GM13977 (cell line): Measurements from ENCODE around the gene STRIT1.

Experiments used
- DNase-seq: peaks from one replicate; pipeline ENCODE4 v3.0.0; 2012; ENCODE audit warnings: low spot score
- in situ Hi-C: fragments of 300-500 bp; cut with MboI; formaldehyde crosslinking; loops from one replicate; pipeline ENCODE4 v1.12.0; 2022; ENCODE audit warnings: low sequenced_read_pairs, low pct_unique_long_range_greater_than_20kb, mixed read lengths, inconsistent platforms; ENCODE audit not compliant: unreplicated experiment
- TF ChIP-seq, protein P1 (sequence below): IDR thresholded peaks from 2 replicates; pipeline ENCODE4 v1.5.1; 2012; ENCODE audit warnings: mild to moderate bottlenecking, control low read depth; ENCODE audit not compliant: insufficient read depth; ENCODE audit errors: extremely low read depth, missing control alignments

The STRIT1 gene

DNA sequence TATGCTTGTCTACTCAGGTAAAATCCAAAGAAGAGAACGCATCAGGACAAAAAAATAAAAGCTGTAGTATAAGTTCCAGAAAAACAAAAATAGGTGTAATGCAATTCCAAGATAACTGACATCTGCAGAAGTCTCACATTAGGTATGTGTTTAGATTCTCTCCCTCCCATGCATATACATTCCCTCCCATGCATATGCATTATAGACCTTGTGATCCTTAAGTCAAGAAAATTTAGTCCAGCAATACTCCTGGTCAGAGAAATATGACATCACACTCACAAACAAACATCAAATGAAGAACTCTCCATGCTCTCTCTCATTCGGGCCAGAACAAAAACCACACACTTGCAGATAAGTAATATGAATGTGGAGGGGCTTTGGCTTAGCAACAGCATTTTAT, 25.3 kb upstream of the STRIT1 start:
- in situ Hi-C loops = no loop called here
- TF ChIP-seq, protein P1, sequence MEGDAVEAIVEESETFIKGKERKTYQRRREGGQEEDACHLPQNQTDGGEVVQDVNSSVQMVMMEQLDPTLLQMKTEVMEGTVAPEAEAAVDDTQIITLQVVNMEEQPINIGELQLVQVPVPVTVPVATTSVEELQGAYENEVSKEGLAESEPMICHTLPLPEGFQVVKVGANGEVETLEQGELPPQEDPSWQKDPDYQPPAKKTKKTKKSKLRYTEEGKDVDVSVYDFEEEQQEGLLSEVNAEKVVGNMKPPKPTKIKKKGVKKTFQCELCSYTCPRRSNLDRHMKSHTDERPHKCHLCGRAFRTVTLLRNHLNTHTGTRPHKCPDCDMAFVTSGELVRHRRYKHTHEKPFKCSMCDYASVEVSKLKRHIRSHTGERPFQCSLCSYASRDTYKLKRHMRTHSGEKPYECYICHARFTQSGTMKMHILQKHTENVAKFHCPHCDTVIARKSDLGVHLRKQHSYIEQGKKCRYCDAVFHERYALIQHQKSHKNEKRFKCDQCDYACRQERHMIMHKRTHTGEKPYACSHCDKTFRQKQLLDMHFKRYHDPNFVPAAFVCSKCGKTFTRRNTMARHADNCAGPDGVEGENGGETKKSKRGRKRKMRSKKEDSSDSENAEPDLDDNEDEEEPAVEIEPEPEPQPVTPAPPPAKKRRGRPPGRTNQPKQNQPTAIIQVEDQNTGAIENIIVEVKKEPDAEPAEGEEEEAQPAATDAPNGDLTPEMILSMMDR = no peak
- DNase-seq = no peak

DNA sequence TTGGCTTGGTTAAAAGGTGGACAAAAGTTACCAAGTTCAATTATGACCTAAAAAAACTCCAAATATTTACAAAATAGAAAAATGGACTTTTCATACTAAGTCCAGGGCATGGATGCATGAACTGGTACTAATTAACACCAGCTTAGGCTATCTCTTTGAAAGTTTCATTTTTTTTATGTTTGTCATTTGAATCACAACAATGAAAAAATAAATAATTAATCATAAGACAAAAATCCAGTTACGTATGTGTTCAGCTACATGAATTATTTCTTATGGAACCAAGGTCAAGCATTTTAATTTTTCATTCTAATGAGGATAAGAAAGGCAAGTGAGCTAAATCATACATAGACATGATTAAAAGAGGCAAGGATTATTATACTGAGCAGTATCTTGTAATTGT, 23.7 kb upstream of the STRIT1 start:
- TF ChIP-seq, protein P1 = no peak
- DNase-seq = no peak
- in situ Hi-C loops = no loop called here

DNA sequence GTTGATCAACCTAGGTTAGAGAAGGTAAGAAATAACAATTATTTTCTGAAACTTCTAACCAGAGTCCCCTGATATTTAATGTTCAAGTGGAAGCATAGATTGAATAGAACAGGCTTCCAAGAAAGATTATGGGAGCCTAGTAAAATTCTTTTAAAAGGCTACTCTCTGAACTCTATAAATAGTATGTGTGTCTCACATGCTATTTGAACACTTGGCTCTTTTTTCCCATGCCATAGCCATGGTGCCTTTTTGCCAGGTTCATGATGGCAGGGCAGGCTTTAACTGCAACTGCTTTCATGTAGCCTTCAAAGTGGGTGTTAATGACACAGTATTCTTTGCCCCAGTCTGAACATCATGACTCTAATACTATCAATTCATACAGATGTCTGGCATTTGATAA, 22.9 kb upstream of the STRIT1 start:
- in situ Hi-C loops = no loop called here
- no peak for DNase-seq
- TF ChIP-seq, protein P1 = no peak

DNA sequence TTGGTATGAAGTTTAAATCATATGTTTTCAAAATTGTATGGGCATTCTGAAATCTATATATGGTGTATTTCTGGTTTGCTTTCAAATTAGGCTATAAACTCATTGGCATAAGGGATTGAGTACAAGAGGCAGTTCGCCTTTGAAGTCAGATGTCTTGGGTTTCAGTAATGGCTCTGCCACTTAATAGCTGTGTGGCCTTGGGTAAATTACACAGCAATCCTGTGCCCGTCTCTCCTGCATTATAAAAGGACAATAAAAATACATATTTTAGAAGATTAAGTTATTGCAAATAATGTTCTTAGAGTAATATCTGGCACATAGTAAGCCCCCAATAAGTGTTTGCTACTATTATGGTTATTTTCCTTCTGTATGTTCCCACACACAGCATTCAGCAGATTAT, 20.4 kb upstream of the STRIT1 start:
- in situ Hi-C loops = no loop called here
- TF ChIP-seq, protein P1 = no peak
- DNase-seq = no peak

DNA sequence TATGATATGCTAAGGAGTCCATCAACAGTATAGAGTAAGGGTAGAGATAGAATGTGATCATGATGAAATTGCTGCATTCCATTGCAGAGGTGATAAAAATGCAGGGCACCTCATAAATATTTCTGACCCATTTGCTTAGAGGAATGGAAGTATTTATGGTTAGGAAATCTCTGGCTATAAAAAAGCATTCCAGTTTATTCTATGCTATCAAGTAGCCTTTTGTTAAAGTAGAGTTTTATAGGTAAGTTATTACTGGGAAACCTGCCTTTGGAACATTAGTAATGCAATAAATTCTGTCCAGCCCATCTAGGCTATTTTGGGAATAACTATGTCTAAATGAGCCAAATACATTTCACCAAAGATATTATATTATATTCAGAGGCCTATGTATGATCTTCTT, 19.8 kb upstream of the STRIT1 start:
- no peak for DNase-seq
- in situ Hi-C loops = no loop called here
- TF ChIP-seq, protein P1 = no peak

DNA sequence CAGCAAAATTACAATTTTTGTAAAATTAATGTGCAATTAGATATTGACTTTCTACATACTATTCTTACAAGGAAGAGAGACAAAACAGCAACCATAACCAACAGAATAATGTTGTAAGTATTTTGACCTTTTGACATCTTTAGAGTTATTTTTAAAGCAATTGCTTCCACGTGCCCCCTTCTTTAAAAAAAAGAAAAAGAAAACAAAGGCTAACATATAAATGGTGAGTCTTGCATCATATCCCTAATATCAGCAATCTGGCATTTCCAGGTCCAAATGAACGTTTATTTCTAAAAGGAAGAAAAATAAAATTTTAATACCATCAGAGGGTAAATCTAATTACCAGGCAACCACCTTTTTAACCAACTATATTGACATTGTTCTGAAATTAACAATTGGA, 19.3 kb upstream of the STRIT1 start:
- TF ChIP-seq, protein P1 = no peak
- DNase-seq = no peak
- in situ Hi-C loops = no loop called here

DNA sequence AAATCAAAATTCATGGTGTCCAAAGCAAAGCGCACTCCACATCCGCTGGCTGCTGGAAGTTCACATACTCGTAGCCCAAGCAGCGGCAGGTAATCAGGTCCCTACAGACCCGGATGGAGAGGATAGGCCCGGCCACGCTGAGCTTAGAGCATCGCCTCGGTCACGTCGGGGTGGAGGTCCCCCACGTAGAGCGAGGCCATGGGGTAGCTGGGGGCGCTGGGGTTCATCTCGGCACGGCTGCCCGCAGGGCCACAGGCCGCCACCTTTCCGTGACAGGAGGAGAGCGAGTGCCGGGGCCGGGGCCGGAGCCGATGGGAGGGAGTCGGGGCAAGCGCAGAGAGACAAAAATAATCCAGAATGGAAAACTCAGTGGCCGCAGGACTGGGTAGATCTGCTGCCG, 16.1 kb upstream of the STRIT1 start:
- no peak for DNase-seq
- in situ Hi-C loops = no loop called here
- TF ChIP-seq, protein P1 = no peak
